Parathyroid adenoma (tissue), 2 donors: ENCODE results near the gene STX3.
"Not testable (repeated sequence)": the region's sequence is repeated elsewhere in the genome, so short reads cannot be mapped to it uniquely, and the experiment has no call there.

Experiments
- H2AFZ ChIP-seq: fragments of 300-600 bp; sonication (generic); one replicate; pipeline ENCODE4 v1.7.0; 2017; ENCODE audit warnings: antibody characterized with exemption, mild to moderate bottlenecking
- H3K27ac ChIP-seq: fragments of 300-600 bp; sonication (generic); one replicate; pipeline ENCODE4 v1.7.0; 2017
- H3K27me3 ChIP-seq: fragments of 300-600 bp; sonication (generic); one replicate; pipeline ENCODE4 v1.7.0; 2017; ENCODE audit warnings: low read length; ENCODE audit not compliant: control insufficient read depth, insufficient read depth
- H3K36me3 ChIP-seq: fragments of 300-600 bp; sonication (generic); one replicate; pipeline ENCODE4 v1.7.0; 2017; ENCODE audit warnings: low read length; ENCODE audit not compliant: control insufficient read depth, insufficient read depth
- H3K4me1 ChIP-seq: fragments of 300-600 bp; sonication (generic); one replicate; pipeline ENCODE4 v1.7.0; 2017; ENCODE audit warnings: control low read depth
- H3K4me2 ChIP-seq: fragments of 300-600 bp; sonication (generic); one replicate; pipeline ENCODE4 v1.7.0; 2017; ENCODE audit warnings: low read length
- H3K4me3 ChIP-seq: fragments of 300-600 bp; sonication (generic); one replicate; pipeline ENCODE4 v1.7.0; 2017; ENCODE audit warnings: low read depth, low read length
- H3K79me2 ChIP-seq: fragments of 300-600 bp; sonication (generic); one replicate; pipeline ENCODE4 v1.7.0; 2017; ENCODE audit warnings: control low read depth
- H3K9ac ChIP-seq: fragments of 300-600 bp; sonication (generic); one replicate; pipeline ENCODE4 v1.7.0; 2017; ENCODE audit warnings: mild to moderate bottlenecking
- H3K9me3 ChIP-seq: fragments of 300-600 bp; sonication (generic); one replicate; pipeline ENCODE4 v1.7.0; 2017; ENCODE audit warnings: low read length; ENCODE audit not compliant: control insufficient read depth
- CTCF ChIP-seq: fragments of 300-600 bp; sonication (generic); IDR thresholded peaks from one replicate; pipeline ENCODE4 v1.7.0; 2017; ENCODE audit warnings: antibody characterized with exemption, mild to moderate bottlenecking
- donor health status: primary hyperparathyroidism.

The STX3 gene

GRCh38 chr11:59779487-59779886 lies 24.3 kb downstream of the STX3 start:
- Histone ChIP-seq H2AFZ (no peak overlapping the region), H3K4me2 (no peak overlapping the region), H3K36me3 (no peaks in the 10 kb centered on the region), H3K4me1 (peaks cover 4% of the 10 kb centered on the region), H3K79me2 (no peaks in the 10 kb centered on the region), H3K27ac (no peak overlapping the region), H3K9ac (no peak overlapping the region), H3K4me3 (no peak overlapping the region), H3K27me3 (no peaks in the 10 kb centered on the region), H3K9me3 (no peaks in the 10 kb centered on the region)
- no peak for TF ChIP-seq CTCF

- H3K4me3 ChIP-seq = no peak overlapping the region
- no peak overlapping the region for H2AFZ ChIP-seq
- no peak overlapping the region for H3K9ac ChIP-seq
- H3K4me1 ChIP-seq = peaks cover 3% of the 10 kb centered on the region
- H3K27ac ChIP-seq = no peak overlapping the region
- H3K36me3 ChIP-seq = no peaks in the 10 kb centered on the region
- no peaks in the 10 kb centered on the region for H3K27me3 ChIP-seq
- no peak for TF ChIP-seq CTCF
- no peaks in the 10 kb centered on the region for H3K79me2 ChIP-seq
- H3K9me3 ChIP-seq = no peaks in the 10 kb centered on the region
- H3K4me2 ChIP-seq = no peak overlapping the region
Measured at GRCh38 chr11:59782080-59782479, 26.9 kb downstream of the STX3 start.

- TF ChIP-seq CTCF = no peak
Measured at GRCh38 chr11:59783632-59784090, 28.5 kb downstream of the STX3 start.

GRCh38 chr11:59784441-59784840 lies 29.3 kb downstream of the STX3 start:
- H2AFZ ChIP-seq, H3K4me3 ChIP-seq, H3K4me2 ChIP-seq, H3K36me3 ChIP-seq, H3K79me2 ChIP-seq, H3K4me1 ChIP-seq, H3K9me3 ChIP-seq, H3K27ac ChIP-seq, H3K9ac ChIP-seq, H3K27me3 ChIP-seq: not testable (repeated sequence)

More at GRCh38 chr11:59783632-59784090, 28.5 kb downstream of the STX3 start:
- H3K4me3 ChIP-seq = no peak overlapping the region
- no peak overlapping the region for H3K9ac ChIP-seq
- H3K4me2 ChIP-seq = no peak overlapping the region
- H3K27ac ChIP-seq = no peak overlapping the region
- H3K4me1 ChIP-seq = no peaks in the 10 kb centered on the region
- H3K79me2 ChIP-seq = no peaks in the 10 kb centered on the region
- H2AFZ ChIP-seq = no peak overlapping the region
- H3K36me3 ChIP-seq = no peaks in the 10 kb centered on the region
- no peaks in the 10 kb centered on the region for H3K9me3 ChIP-seq
- H3K27me3 ChIP-seq = no peaks in the 10 kb centered on the region

- Histone ChIP-seq H3K27ac (no peak overlapping the region), H3K79me2 (no peaks in the 10 kb centered on the region), H3K9me3 (no peaks in the 10 kb centered on the region), H3K4me3 (no peak overlapping the region), H3K4me2 (no peak overlapping the region), H3K4me1 (no peaks in the 10 kb centered on the region), H3K36me3 (no peaks in the 10 kb centered on the region), H3K9ac (no peak overlapping the region), H3K27me3 (no peaks in the 10 kb centered on the region), H2AFZ (no peak overlapping the region)
- no peak for TF ChIP-seq CTCF
Measured at GRCh38 chr11:59785818-59786217, 30.6 kb downstream of the STX3 start.
